Measurements from ENCODE around the gene IRF7. TPM values are rescaled to one million over a fixed set of nuclear protein-coding genes. Genes with fewer than 3 reads are reported as not detected.

Gene IRF7
- total and polyA plus RNA-seq, 2 donors (not counting 3 experiments of a cell fraction or from before 2014, with no cell fraction given): 12.6 to 14.7 TPM

DNA sequence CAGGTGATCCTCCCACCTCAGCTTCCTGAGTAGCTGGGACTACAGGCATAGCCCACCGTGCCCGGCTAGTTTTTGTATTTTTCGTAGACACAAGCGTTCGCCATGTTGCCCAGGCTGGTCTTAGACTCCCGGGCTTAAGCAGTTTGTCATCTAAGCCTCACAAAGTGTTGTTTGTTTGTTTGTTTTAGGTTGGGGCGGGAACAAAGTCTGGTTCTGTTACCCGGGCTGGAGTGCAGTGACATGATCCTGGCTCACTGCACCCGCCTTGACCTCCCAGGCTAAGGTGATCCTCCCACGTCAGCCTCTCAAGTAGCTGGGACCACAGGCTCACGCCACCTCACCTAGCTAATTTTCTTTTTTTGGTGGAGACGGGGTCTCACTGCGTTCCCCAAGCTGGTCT, 12.6 kb downstream of the IRF7 start:
- Histone ChIP-seq H3K4me2 (ENCODE audit: insufficient read depth, low read length) (no peak overlapping the region), H3K27ac (ENCODE audit: insufficient read depth, low read depth, low read length) (no peak overlapping the region), H3K9me1 (replicated peaks; ENCODE audit: control insufficient read depth, extremely low read depth, insufficient read depth, low read length) (no peaks in the 10 kb centered on the region), H3K4me3 (replicated peaks in 1 of 3; ENCODE audit: insufficient read depth in 1 of 3, low read depth in 1 of 3, low read length in 3 of 3) (no peak overlapping the region), H3K36me3 (ENCODE audit: control insufficient read depth in 2 of 2, extremely low read depth in 1 of 2, insufficient read depth in 2 of 2, low read length in 2 of 2) (peaks cover 21 to 68% of the 10 kb centered on the region in 2 experiments), H2AFZ (ENCODE audit: low read depth, low read length) (no peak overlapping the region), H3K4me1 (ENCODE audit: control insufficient read depth, extremely low read depth, insufficient read depth, low read length) (no peaks in the 10 kb centered on the region), H3K79me2 (ENCODE audit: control insufficient read depth, insufficient read depth, low read length) (no peaks in the 10 kb centered on the region), H3K9ac (replicated peaks; ENCODE audit: extremely low read depth, insufficient read depth, low read length) (no peak overlapping the region), H3K27me3 (ENCODE audit: control insufficient read depth in 2 of 2, insufficient read depth in 2 of 2, low read length in 2 of 2) (no peaks in the 10 kb centered on the region), H3K9me3 (replicated peaks; ENCODE audit: control insufficient read depth, insufficient read depth, low read length) (no peaks in the 10 kb centered on the region), H4K20me1 (replicated peaks; ENCODE audit: control insufficient read depth, extremely low read depth, insufficient read depth, low read length) (no peaks in the 10 kb centered on the region)
- ChIA-PET POLR2A (no interaction called here), CTCF (no interaction called here)
- FAIRE-seq: no peak
- no TSS peak for BruUV-seq (replicated peaks)
- intact Hi-C loops (cut with micrococcal nuclease): no loop called here
- TF ChIP-seq GATA2 (IDR thresholded peaks at IDR 0.05; ENCODE audit: insufficient read depth, insufficient read length, low read depth, low read length): no peak
- TF ChIP-seq POLR2AphosphoS5 (IDR thresholded peaks at IDR 0.05; ENCODE audit: insufficient read depth, low read depth, low read length): no peak
- DNase-seq (ENCODE audit: low read depth, low spot score): no peak
- dilution Hi-C loops (cut with MboI; ENCODE audit: extremely low pct_ligation_motif_present, low sequenced_read_pairs): no loop called here

DNA sequence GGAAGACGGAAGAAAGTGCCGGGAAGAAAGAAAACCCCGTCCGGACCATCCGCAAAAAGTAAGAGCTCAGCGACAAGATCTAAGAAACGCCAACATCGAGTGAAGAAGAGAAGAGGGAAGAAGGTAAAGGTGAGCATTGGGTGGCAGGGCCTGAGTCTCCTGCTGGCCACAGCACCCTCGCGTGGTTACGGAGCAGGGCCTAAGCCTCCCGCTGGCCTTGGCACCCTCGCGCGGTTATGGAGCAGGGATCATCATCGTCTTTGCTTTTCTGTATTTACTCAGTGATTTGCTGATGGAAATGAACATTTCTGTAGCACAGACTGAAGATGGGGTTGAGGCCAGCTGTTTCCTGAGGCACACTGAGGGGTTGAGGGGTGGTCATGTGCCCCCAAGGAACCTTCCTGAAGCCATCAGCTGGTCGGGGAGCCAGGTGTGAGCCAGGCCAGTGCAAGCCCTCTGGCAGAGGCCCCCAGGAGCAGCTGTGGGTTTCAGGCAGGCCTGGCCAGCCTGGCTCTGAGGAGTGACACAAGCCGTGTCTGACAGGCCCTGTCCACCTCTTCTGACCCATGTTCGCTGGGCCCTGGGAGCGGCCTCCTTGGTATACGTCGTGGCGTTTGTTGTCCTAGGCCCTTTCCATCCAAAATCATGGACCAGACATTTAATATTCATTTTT, 14.0 kb downstream of the IRF7 start:
- no peak overlapping the region for H3K4me2 ChIP-seq (ENCODE audit: insufficient read depth, low read length)
- no peaks in the 10 kb centered on the region for H4K20me1 ChIP-seq (replicated peaks; ENCODE audit: control insufficient read depth, extremely low read depth, insufficient read depth, low read length)
- no peaks in the 10 kb centered on the region for H3K9me3 ChIP-seq (replicated peaks; ENCODE audit: control insufficient read depth, insufficient read depth, low read length)
- no peaks in the 10 kb centered on the region for H3K4me1 ChIP-seq (ENCODE audit: control insufficient read depth, extremely low read depth, insufficient read depth, low read length)
- CTCF ChIA-PET: interaction anchor here (1.0 kb wide), 1 partner anchor 26 kb away, joined by 3 read pairs; the partner anchor contains the start of gene PHRF1
- no peak overlapping the region for H2AFZ ChIP-seq (ENCODE audit: low read depth, low read length)
- no peak overlapping the region for H3K4me3 ChIP-seq (replicated peaks in 1 of 3; ENCODE audit: insufficient read depth in 1 of 3, low read depth in 1 of 3, low read length in 3 of 3)
- dilution Hi-C loops (cut with MboI; ENCODE audit: extremely low pct_ligation_motif_present, low sequenced_read_pairs): no loop called here
- H3K27me3 ChIP-seq (ENCODE audit: control insufficient read depth in 2 of 2, insufficient read depth in 2 of 2, low read length in 2 of 2): no peaks in the 10 kb centered on the region
- H3K79me2 ChIP-seq (ENCODE audit: control insufficient read depth, insufficient read depth, low read length): no peaks in the 10 kb centered on the region
- POLR2A ChIA-PET: no interaction called here
- H3K9ac ChIP-seq (replicated peaks; ENCODE audit: extremely low read depth, insufficient read depth, low read length): no peak overlapping the region
- DNase-seq (ENCODE audit: low read depth, low spot score) (no peak), FAIRE-seq (no peak)
- no peak overlapping the region for H3K27ac ChIP-seq (ENCODE audit: insufficient read depth, low read depth, low read length)
- TF ChIP-seq GATA2 (IDR thresholded peaks at IDR 0.05; ENCODE audit: insufficient read depth, insufficient read length, low read depth, low read length): no peak
- TF ChIP-seq, protein P1, sequence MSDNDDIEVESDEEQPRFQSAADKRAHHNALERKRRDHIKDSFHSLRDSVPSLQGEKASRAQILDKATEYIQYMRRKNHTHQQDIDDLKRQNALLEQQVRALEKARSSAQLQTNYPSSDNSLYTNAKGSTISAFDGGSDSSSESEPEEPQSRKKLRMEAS (IDR thresholded peaks at IDR 0.05; ENCODE audit: insufficient read depth, insufficient read length): no peak
- TF ChIP-seq JUN (IDR thresholded peaks at IDR 0.05; ENCODE audit: borderline replicate concordance, insufficient read depth, insufficient read length, low read depth): no peak
- no peak for TF ChIP-seq FOS (IDR thresholded peaks at IDR 0.05; ENCODE audit: borderline replicate concordance, insufficient read depth, low read length)
- intact Hi-C loops (cut with micrococcal nuclease): no loop called here
- BruUV-seq (replicated peaks): no TSS peak
- no peaks in the 10 kb centered on the region for H3K9me1 ChIP-seq (replicated peaks; ENCODE audit: control insufficient read depth, extremely low read depth, insufficient read depth, low read length)
- peaks cover 19 to 65% of the 10 kb centered on the region in 2 experiments for H3K36me3 ChIP-seq (ENCODE audit: control insufficient read depth in 2 of 2, extremely low read depth in 1 of 2, insufficient read depth in 2 of 2, low read length in 2 of 2)
